GM18517 (cell line): Measurements from ENCODE around the gene MST1.

Experiments
- ATAC-seq: cut with Tn5 transposase; IDR thresholded peaks from one replicate; pipeline ENCODE4 v1.9.1; 2021; ENCODE audit warnings: mild to moderate bottlenecking, moderate library complexity; ENCODE audit not compliant: unreplicated experiment

MST1 gene

DNA sequence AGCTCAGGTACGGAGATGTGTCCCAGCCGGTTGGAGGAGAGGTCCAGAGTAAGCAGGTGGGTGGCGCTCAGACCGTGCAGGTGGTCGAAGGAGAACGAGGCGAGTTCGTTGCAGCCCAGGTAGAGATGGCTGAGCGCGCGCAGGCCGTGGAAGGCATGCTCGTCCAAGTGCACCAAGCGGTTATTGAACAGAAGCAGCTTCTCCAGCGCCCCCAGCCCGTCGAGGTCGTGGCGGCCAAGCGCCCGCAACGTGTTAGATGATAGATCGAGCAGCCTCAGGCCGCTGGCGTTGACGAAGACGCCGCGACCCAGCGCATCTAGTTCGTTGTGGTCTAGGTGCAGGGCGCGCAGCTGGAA lies 29.6 kb upstream of the MST1 start:
- ATAC-seq = no peak

GRCh38 chr3:49717959-49718857 lies 28.9 kb upstream of the MST1 start:
- no peak for ATAC-seq

DNA sequence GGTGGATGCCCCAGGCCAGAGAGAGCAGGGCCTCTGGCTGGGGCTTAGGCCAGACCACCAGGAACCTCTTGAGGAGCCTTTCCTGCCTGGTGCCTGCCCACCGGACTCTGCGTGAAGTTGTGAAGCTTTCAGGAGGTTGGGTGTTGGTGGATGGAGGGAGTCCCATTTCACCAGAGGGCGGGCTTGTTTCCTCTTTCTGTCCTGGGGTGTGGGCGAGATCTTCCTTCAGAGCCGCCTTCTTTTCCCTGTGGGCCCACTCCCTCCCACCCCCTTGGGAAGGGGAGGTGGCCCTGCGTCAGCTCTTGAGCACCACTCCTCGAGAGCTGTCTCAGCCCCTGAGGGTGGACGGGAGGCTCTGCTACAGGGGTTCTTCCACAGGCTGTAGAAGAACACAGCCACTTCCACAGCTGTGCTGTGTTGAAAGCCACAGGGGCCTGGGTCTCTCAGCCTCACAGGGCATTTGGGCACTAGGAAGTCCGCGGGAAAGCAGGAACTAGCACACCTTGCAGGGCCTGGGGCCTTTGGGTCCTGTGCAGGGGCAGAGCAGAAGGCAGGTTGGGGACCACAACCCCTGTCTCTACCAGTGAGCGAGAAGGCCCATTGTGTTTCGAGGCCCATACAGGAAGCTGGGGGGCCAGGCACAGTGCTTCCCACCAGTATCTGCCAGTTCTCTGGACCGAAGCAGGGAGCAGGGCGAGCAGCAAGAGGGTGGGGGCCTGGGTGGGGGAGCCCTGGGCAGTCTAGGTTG lies 28.1 kb upstream of the MST1 start:
- no peak for ATAC-seq

DNA sequence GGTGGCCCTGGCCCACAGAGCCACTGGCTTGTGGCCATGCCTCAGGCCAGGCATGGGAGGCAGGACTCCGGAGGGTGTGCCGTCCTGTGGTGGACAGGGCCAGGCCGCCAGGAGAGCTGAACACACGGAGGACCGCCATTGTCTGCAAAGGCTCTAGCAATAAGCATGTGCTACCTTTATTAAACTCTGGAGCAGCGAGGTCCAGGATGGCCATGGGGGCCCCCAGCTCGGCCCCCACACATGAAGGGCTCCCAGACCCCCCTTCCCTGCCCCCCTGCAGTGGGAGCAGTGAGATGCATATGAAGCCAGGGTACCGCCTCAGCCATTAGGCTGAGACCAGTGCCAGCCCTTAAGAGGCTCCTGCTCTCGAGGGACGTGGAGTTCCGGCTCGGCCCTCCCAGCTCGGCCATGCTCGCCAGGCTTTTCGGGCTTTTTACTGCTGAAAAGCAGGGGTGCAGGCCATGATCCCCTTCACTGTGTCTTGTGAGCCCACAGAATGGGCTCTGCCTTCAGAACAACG lies 27.5 kb upstream of the MST1 start:
- ATAC-seq = no peak

- no peak for ATAC-seq
These were observed 26.9 kb upstream of the MST1 start for GRCh38 chr3:49716169-49716568.

DNA sequence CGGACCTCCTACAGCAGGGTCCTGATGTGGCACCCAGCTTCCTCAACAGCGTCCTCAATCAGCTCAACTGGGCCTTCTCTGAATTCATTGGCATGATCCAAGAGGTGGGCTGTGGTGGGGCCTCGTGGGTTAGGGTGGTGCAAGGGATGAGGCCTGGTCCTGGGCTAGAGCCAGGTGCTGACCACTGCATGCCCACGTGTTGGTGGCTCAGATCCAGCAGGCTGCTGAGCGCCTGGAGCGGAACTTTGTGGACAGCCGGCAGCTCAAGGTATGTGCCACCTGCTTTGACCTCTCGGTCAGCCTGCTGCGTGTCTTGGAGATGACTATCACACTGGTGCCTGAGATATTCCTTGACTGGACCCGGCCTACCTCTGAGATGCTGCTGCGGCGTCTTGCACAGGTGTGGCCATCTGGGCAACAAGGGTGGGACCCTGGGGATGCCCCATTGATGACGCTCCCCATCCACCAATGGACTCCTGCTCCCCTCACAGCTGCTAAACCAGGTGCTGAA lies 26.4 kb upstream of the MST1 start:
- no peak for ATAC-seq

DNA sequence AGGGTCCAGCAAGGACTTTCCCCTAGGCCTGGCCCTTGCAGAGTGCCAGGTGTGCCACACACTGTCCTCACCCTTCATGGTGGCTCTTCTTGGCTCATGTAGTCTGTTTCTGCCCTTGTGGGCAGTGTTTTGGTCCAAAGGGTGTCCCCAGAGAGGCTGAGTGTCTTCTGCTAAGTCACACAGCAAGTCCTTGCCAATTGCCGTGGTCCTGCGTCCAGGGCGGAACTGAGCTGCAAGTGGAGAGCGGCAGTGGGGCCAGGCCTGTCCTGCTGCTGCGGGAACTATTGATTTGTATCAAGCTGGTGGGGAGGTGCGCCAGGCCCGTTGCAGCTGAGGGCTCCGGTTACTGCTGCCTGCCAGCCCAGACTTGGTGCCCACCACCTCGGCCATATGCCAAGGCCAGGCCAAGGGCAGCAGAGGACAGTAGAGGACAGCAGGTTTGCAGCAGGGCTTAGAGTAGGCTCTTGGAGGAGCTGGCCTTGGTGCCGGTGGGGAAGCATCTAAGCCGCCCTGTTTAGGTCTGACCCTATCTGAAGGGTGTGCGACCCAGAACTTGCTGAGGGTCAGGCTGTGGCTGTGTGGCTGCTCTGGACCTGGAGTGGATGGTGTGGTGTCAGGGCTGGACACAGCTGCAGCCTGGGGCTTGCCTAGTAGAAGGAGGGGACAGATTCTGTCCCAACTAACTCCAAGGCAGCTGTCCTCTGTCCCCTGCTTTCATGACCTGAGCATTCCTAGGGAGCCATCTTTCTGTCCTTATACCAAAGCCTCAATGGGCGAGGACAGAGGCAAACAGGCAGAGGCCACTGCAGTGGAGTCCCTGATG lies 25.7 kb upstream of the MST1 start:
- no peak for ATAC-seq

- ATAC-seq = no peak
These were observed 24.2 kb upstream of the MST1 start for GRCh38 chr3:49713336-49714105.

DNA sequence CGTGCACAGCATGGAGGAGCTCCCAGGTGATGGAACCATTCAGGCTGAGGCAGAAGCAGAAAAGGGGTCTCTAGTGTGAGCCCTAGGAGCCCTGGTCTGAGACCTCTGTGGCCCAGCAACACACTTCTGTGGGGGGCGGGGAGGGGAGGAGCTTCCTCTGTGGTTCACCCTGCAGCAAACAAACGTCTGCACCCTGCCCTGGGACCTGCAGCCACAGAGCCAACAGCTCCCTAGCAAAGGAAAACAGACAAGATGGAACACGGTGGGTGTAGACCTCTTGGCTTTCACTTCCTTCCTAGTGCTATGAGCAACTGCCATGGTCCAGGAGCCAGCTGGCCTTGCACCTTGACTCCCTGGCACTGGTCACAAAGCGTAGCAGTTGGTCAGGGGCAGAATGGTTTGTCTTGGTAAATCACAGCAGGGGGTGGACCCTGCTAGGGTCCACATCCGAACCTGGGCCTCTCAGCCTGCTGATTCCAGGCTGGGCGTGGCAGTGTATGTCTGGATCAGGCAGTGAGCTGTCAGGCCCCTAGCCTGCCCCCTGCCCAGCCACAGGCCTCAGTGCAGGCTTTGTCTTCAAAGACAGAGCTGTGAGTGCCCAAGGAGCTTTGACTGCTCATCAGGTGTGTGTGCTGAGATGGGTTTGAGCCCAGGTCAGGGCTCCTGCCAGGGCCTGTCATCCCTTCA lies 23.5 kb upstream of the MST1 start:
- no peak for ATAC-seq

DNA sequence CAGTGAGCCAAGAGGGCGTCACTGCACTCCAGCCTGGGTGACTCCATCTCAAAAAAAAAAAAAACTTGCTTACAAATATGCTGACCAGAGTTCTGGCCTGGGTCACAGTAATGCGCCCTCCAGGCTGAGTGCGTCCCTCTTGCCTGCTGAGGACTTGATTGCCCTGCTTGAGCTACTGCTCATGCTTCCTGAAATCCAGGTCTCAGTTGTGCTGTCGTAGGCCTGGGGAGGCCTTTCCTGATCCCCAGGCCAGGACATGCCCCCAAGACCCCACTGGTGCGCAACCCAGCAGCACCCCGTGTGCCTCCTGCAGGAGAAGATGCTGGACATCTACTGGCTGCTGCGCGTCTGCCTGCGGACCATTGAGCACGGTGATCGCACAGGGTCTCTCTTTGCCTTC lies 22.9 kb upstream of the MST1 start:
- ATAC-seq = no peak

DNA sequence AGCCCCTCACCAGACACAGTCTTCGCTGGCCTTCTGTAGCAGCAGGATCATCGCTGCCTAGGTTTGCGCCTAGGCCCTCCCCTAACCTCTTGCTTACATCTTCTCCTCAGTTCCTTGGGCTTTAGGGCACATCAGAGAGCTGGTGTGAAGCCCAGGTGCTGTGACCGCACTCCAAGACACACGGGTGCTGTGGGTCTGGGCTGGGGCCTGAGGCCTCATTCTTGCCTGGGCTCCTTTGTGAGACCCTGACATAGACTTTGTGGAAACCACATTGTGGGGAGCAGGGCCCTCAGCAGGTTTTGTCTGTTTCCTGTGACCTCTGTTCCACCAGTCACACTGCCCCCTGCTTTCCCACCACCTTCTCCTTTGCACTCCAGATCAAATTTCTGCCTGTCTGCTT lies 22.2 kb upstream of the MST1 start:
- ATAC-seq = no peak

- no peak for ATAC-seq
These were observed 20.6 kb upstream of the MST1 start for GRCh38 chr3:49709852-49710251.

GRCh38 chr3:49707113-49707480 lies 17.8 kb upstream of the MST1 start:
- ATAC-seq = no peak

DNA sequence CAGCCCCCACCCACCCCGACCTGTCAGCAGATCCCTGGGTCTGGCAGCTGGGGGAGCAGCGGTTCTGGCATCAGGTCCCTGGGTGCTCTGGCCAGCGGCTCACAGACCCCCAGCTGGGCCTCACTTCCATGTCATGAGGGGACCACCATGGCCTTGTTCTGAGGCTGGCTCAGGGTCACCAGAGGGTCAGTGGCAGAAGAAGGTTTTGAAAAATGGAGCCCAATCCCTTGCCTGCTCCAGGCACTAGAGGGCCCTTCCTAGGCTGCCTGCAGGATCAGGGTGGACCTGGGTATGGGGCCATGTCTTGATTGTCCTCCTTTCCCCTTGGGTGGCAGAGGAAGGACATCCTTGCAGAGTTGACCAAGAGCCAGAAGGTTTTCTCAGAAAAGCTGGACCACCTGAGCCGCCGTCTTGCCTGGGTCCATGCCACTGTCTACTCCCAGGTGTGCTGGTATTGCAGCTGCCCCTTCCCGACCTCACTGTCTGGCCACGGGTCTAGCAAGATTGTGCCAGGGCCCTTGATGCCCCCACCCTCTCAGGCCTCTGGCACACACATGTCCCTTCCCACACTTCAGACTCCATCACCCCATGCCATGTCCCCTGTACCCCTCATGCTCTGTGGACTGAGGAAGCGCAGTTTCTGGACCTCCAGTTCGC lies 17.3 kb upstream of the MST1 start:
- no peak for ATAC-seq

DNA sequence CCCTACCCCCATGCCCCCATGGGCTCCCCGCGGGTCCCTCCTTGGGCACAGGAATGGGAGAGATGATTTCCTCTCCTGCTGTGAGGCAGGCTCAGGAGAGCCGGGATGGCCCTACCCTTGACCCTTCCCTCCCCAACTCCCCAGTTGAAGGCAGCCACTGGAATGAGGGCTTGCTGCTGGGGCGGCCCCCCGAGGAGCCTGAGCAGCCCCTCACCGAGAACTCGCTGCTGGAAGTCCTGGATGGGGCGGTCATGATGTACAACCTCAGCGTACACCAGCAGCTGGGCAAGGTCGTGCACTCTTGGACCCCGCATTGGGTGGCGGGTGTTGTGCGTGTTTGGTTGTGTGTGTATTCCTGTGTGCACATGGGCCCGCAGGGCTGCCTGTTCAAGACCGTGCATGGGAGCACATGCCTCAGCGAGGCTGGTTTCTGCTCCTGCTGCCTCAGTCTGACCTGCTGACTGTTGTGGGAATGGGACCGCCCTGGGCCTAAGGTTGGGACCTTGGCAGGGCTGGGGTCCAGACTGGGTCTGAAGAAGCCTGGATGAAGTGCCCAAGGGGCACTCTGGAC lies 16.2 kb upstream of the MST1 start:
- ATAC-seq = no peak

DNA sequence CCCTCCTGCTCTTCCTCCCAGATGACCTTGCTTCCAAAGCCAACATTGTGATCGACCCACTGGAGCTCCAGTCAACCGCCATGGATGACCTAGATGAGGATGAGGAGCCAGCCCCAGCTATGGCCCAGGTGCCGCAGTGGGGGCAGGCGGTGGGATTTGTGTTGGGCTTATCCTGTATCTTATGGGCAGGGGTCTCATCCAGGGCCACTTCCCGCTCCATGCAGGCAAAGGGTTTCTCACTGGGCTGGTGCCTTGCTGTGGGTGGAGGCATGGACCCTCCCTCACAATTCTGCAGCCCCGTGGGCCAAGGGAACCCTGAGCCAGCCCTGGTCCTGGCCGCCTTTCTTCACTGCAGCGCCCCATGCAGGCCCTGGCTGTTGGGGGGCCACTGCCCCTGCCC lies 15.4 kb upstream of the MST1 start:
- ATAC-seq = no peak

DNA sequence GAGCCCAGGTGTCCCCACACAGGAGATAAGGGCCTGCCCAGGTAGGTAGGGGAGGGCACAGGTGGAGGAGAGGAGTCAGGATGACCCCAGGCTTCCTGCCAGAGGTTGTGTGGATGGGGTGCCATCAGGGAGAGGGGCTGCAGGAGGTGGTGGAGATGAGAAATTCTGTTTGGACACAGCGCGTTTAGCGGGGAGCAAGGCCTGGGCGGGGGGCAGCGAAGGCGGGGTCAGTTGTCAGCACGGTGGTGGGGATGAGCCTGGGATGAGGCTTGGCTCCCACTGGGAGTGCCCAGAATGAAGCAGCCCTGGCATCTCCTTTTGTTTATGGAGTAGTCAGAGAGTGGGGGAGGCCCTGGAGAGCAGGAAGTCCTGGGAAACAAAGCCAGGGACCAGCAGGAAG lies 14.7 kb upstream of the MST1 start:
- no peak for ATAC-seq

- ATAC-seq = no peak
These were observed 14.2 kb upstream of the MST1 start for GRCh38 chr3:49703443-49703927.

- ATAC-seq = no peak
These were observed 13.4 kb upstream of the MST1 start for GRCh38 chr3:49702672-49703071.
